Brain microvascular endothelial cell (primary cell): ENCODE data around the gene KDM2B.
A peak's percentile ranks its signal among the peaks of the same experiment; 100 is the strongest.

Source experiments
- DNase-seq: peaks from one replicate; pipeline ENCODE4 v3.0.0-alpha.2; 2020
- H3K27ac ChIP-seq: fragments of 250-450 bp; sonication (Bioruptor Pico); 2 replicates; pipeline ENCODE4 v1.5.1; 2020; ENCODE audit warnings: mild to moderate bottlenecking, moderate library complexity
- H3K27me3 ChIP-seq: fragments of 250-450 bp; sonication (Bioruptor Pico); replicated peaks from 2 replicates; pipeline ENCODE4 v1.5.1; 2020; ENCODE audit warnings: mild to moderate bottlenecking
- H3K36me3 ChIP-seq: fragments of 250-450 bp; sonication (Bioruptor Pico); replicated peaks from 2 replicates; pipeline ENCODE4 v1.5.1; 2020; ENCODE audit warnings: mild to moderate bottlenecking
- H3K4me3 ChIP-seq: 2 replicates; pipeline ENCODE4 v1.5.1; 2011; ENCODE audit warnings: low read depth, mild to moderate bottlenecking, control low read depth, low read length, moderate library complexity
- CTCF ChIP-seq: IDR thresholded peaks from 2 replicates; pipeline ENCODE4 v1.5.1; 2011; ENCODE audit warnings: low read depth, mild to moderate bottlenecking, moderate library complexity, low read length, control low read depth, inconsistent platforms; ENCODE audit errors: missing control alignments
- in situ Hi-C: cut with HindIII; loops from 2 replicates; pipeline ENCODE4 v1.10.0; 2017; ENCODE audit warnings: low sequenced_read_pairs, low pct_ligation_motif_present

KDM2B gene

GRCh38 chr12:121532503-121533393 lies 48.1 kb downstream of the KDM2B start:
- no peak for DNase-seq
- no peak for TF ChIP-seq CTCF
- in situ Hi-C loops: no loop called here
- H3K27ac ChIP-seq: no peak overlapping the region
- H3K4me3 ChIP-seq: no peak overlapping the region
- no peaks in the 10 kb centered on the region for H3K36me3 ChIP-seq
- no peaks in the 10 kb centered on the region for H3K27me3 ChIP-seq

- no peak for DNase-seq
- H3K4me3 ChIP-seq: no peak overlapping the region
- in situ Hi-C loops: no loop called here
- H3K27ac ChIP-seq: no peak overlapping the region
- H3K36me3 ChIP-seq: no peaks in the 10 kb centered on the region
- no peaks in the 10 kb centered on the region for H3K27me3 ChIP-seq
- TF ChIP-seq CTCF: no peak
Observed at GRCh38 chr12:121531356-121531750, 49.5 kb downstream of the KDM2B start.

- in situ Hi-C loops: no loop called here
- DNase-seq: peak; percentile 69
- no peak for TF ChIP-seq CTCF
- H3K27me3 ChIP-seq: no peaks in the 10 kb centered on the region
- no peaks in the 10 kb centered on the region for H3K36me3 ChIP-seq
- H3K27ac ChIP-seq: no peak overlapping the region
- H3K4me3 ChIP-seq: no peak overlapping the region
Observed at GRCh38 chr12:121530600-121531355, 50.0 kb downstream of the KDM2B start.

- no peak overlapping the region for H3K4me3 ChIP-seq
- no peaks in the 10 kb centered on the region for H3K27me3 ChIP-seq
- no peak overlapping the region for H3K27ac ChIP-seq
- no peak for TF ChIP-seq CTCF
- in situ Hi-C loops: no loop called here
- DNase-seq: no peak
- no peaks in the 10 kb centered on the region for H3K36me3 ChIP-seq
Observed at GRCh38 chr12:121529184-121529583, 51.6 kb downstream of the KDM2B start.

GRCh38 chr12:121525411-121525810 lies 55.4 kb downstream of the KDM2B start:
- TF ChIP-seq CTCF: no peak
- Histone ChIP-seq H3K4me3 (no peak overlapping the region), H3K36me3 (no peaks in the 10 kb centered on the region), H3K27me3 (no peaks in the 10 kb centered on the region), H3K27ac (no peak overlapping the region)
- in situ Hi-C loops: no loop called here
- no peak for DNase-seq
